Measurements from ENCODE around the gene LAMTOR2. TPM values are rescaled to one million over a fixed set of nuclear protein-coding genes. Genes with fewer than 3 reads are reported as not detected.
A peak's percentile ranks its signal among the peaks of the same experiment; 100 is the strongest.

The LAMTOR2 gene
- total and polyA plus RNA-seq, 10 of the 15 experiments (the other 5 are each of a cell fraction or from before 2014, with no cell fraction given): 71.9 to 264 (median 97.0) TPM

GRCh38 chr1:156053768-156054499 is 648 bp upstream of the LAMTOR2 start, which contains the start of gene UBQLN4:
Gene UBQLN4 (minus strand): TSS chr1:156053798. CDS start chr1:156053701, 97 bp downstream.
- H3K79me2 ChIP-seq (ENCODE audit: control insufficient read depth, insufficient read depth, low read length): peaks cover 19% of the 10 kb centered on the region
- DNase-seq (ENCODE audit: low read depth, low spot score) (no peak), FAIRE-seq (no peak), ATAC-seq (peak; percentile 77)
- CTCF ChIA-PET: interaction anchor here (0.6 to 1.4 kb wide), 7 partner anchors 12 to 230 kb away, joined by 3 to 5 read pairs (median 3); partner anchors contain the start of gene TMEM79
- no peaks in the 10 kb centered on the region for H4K20me1 ChIP-seq (ENCODE audit: control insufficient read depth, insufficient read depth)
- SMC1A ChIA-PET (ENCODE audit: uncharacterized antibody, unreplicated experiment): no interaction called here
- in situ Hi-C loops (cut with MboI) (no loop called here), intact Hi-C loops (cut with micrococcal nuclease; ENCODE audit: unreplicated experiment) (loop anchor here (2.0 to 10.0 kb wide), 5 partner anchors 33 to 199 kb away; partner anchors contain the start of genes ARHGEF2, GON4L, SSR2 and SYT11)
- H3K9me3 ChIP-seq (replicated peaks; ENCODE audit: control insufficient read depth, insufficient read depth, low read length): no peaks in the 10 kb centered on the region
- H3K9ac ChIP-seq (ENCODE audit: control insufficient read depth, insufficient read depth, low read length): peak within 1 kb of the TSS; percentile 96
- H3K4me3 ChIP-seq: peak within 1 kb of the TSS; percentile 93
- no peaks in the 10 kb centered on the region; the same call in 1 of the 2 replicates for H3K4me1 ChIP-seq (ENCODE audit: control insufficient read depth, insufficient read depth, low read length)
- WGBS (ENCODE audit: insufficient coverage, insufficient replicate concordance, low lambda C conversion rate, missing lambda C conversion rate): under 1% methylated on average over 23 of the region's 49 CpGs
- no peaks in the 10 kb centered on the region; a peak in 2 of 4 replicates for H3K36me3 ChIP-seq (ENCODE audit: control insufficient read depth in 2 of 2, insufficient read depth in 2 of 2, low read length in 1 of 2)
- RAD21 ChIA-PET (ENCODE audit: unreplicated experiment): interaction anchor here (0.7 to 3.3 kb wide), 2 partner anchors 87 to 116 kb away, joined by 3 to 11 read pairs; no protein-coding TSS in a partner anchor
- H2AFZ ChIP-seq (ENCODE audit: control insufficient read depth, low read depth, low read length): peak within 1 kb of the TSS; percentile 98
- BruUV-seq (replicated peaks): TSS peak; percentile 91
- H3K27me3 ChIP-seq (replicated peaks in 1 of 2; ENCODE audit: control insufficient read depth in 2 of 2, insufficient read depth in 2 of 2, low read length in 1 of 2): no peaks in the 10 kb centered on the region
- POLR2A ChIA-PET: interaction anchor here (0.5 to 1.3 kb wide), 3 partner anchors 29 to 87 kb away, joined by 4 to 6 read pairs (median 5); no protein-coding TSS in a partner anchor
- peak within 1 kb of the TSS; percentile 95 for H3K27ac ChIP-seq (ENCODE audit: control insufficient read depth, insufficient read depth)
- H3K4me2 ChIP-seq (ENCODE audit: control insufficient read depth, insufficient read depth): peak within 1 kb of the TSS; percentile 99
- TF ChIP-seq SMARCA5 (IDR thresholded peaks at IDR 0.05): no peak
- TF ChIP-seq SUZ12 (IDR thresholded peaks at IDR 0.05; ENCODE audit: unreplicated experiment): no peak
- TF ChIP-seq IKZF2 (IDR thresholded peaks at IDR 0.05): no peak
- no peak for TF ChIP-seq USF2 (IDR thresholded peaks at IDR 0.05; ENCODE audit: borderline replicate concordance, low read depth, low read length)
- TF ChIP-seq ZNF207 (IDR thresholded peaks at IDR 0.05; ENCODE audit: borderline replicate concordance): no peak
- TF ChIP-seq SIX5 (IDR thresholded peaks at IDR 0.05; ENCODE audit: low read depth, low read length, severe bottlenecking): no peak
- TF ChIP-seq RBBP5 (conservative IDR thresholded peaks at IDR 0.05): no peak
- no peak for TF ChIP-seq ZNF274 (IDR thresholded peaks at IDR 0.05; ENCODE audit: insufficient read depth, insufficient read length)
- TF ChIP-seq ZBTB11 (CRISPR knock-in tag; IDR thresholded peaks at IDR 0.05): no peak
- TF ChIP-seq IRF5 (IDR thresholded peaks at IDR 0.05; ENCODE audit: borderline replicate concordance): no peak
- TF ChIP-seq EZH2 (IDR thresholded peaks at IDR 0.05; ENCODE audit: borderline replicate concordance, control insufficient read depth, low read depth, low read length): no peak
- TF ChIP-seq YBX1 (IDR thresholded peaks at IDR 0.05): no peak
- TF ChIP-seq STAT3 (IDR thresholded peaks at IDR 0.05; ENCODE audit: low read depth, low read length): no peak
- TF ChIP-seq POU2F2 (IDR thresholded peaks at IDR 0.05; ENCODE audit: borderline replicate concordance, low read depth, low read length): no peak
- no peak for TF ChIP-seq SP1 (IDR thresholded peaks at IDR 0.05; ENCODE audit: low read depth, low read length)
- no peak for TF ChIP-seq SKIL (IDR thresholded peaks at IDR 0.05; ENCODE audit: low read depth, poor library complexity, severe bottlenecking)

Data from GM12878 (cell line).